Neural progenitor cell (in vitro differentiated cells): ENCODE measurements around the gene SDC4. TPM values are rescaled to one million over a fixed set of nuclear protein-coding genes. Genes with fewer than 3 reads are reported as not detected.

Experiments
- DNase-seq: peaks from one replicate; pipeline ENCODE4 v3.0.0-alpha.2; 2016; ENCODE audit warnings: low spot score
- H2AFZ ChIP-seq: fragments of 200-600 bp; sonication (generic); replicated peaks from 2 replicates; pipeline ENCODE4 v1.6.1; 2016; ENCODE audit warnings: antibody characterized with exemption
- H3F3A ChIP-seq: fragments of 200-600 bp; sonication (generic); 2 replicates; pipeline ENCODE4 v1.6.1; 2016; ENCODE audit warnings: antibody characterized with exemption, low read depth
- H3K27ac ChIP-seq: fragments of 200-600 bp; sonication (generic); 2 replicates; pipeline ENCODE4 v1.5.1; 2016; ENCODE audit warnings: mild to moderate bottlenecking
- H3K27me3 ChIP-seq: fragments of 200-600 bp; sonication (generic); 2 replicates; pipeline ENCODE4 v1.6.1; 2016; ENCODE audit warnings: mild to moderate bottlenecking, moderate library complexity
- H3K36me3 ChIP-seq: fragments of 200-600 bp; sonication (generic); 2 replicates; pipeline ENCODE4 v1.5.1; 2016
- H3K4me1 ChIP-seq: fragments of 200-600 bp; sonication (generic); 2 replicates; pipeline ENCODE4 v1.6.1; 2016; ENCODE audit warnings: mixed run types
- H3K4me2 ChIP-seq: fragments of 200-600 bp; sonication (generic); 2 replicates; pipeline ENCODE4 v1.6.1; 2016
- H3K4me3 ChIP-seq: fragments of 200-600 bp; sonication (generic); 2 replicates; pipeline ENCODE4 v1.5.1; 2016
- H3K79me2 ChIP-seq: fragments of 200-600 bp; sonication (generic); 2 replicates; pipeline ENCODE4 v1.6.1; 2016; ENCODE audit warnings: low read depth
- H3K9ac ChIP-seq: fragments of 200-600 bp; sonication (generic); 2 replicates; pipeline ENCODE4 v1.6.1; 2016
- H3K9me3 ChIP-seq: fragments of 200-600 bp; sonication (generic); 2 replicates; pipeline ENCODE4 v1.5.1; 2016; ENCODE audit warnings: low read depth
- H4K20me1 ChIP-seq: fragments of 200-600 bp; sonication (generic); 2 replicates; pipeline ENCODE4 v1.6.1; 2016; ENCODE audit warnings: low read depth
- H3K27ac Mint-ChIP-seq: 3 replicates; pipeline ENCODE4 v1.8.0; 2021; ENCODE audit warnings: mixed read lengths
- H3K27me3 Mint-ChIP-seq: 2 replicates; pipeline ENCODE4 v1.8.0; 2022; ENCODE audit warnings: low read depth, mild to moderate bottlenecking, inconsistent platforms, moderate library complexity, mixed read lengths; ENCODE audit not compliant: insufficient read depth
- H3K36me3 Mint-ChIP-seq: 3 replicates; pipeline ENCODE4 v1.8.0; 2021; ENCODE audit warnings: mixed read lengths
- H3K4me1 Mint-ChIP-seq: 3 replicates; pipeline ENCODE4 v1.8.0; 2021; ENCODE audit warnings: mixed read lengths
- H3K4me3 Mint-ChIP-seq: 3 replicates; pipeline ENCODE4 v1.8.0; 2021; ENCODE audit warnings: mild to moderate bottlenecking, moderate library complexity, mixed read lengths
- H3K9me3 Mint-ChIP-seq: 3 replicates; pipeline ENCODE4 v1.8.0; 2020; ENCODE audit warnings: mixed read lengths
- EZH2 ChIP-seq: fragments of 200-600 bp; sonication (generic); IDR thresholded peaks from 2 replicates; pipeline ENCODE4 v1.6.1; 2017; ENCODE audit warnings: antibody characterized with exemption, mild to moderate bottlenecking, moderate library complexity
- EZH2phosphoT487 ChIP-seq: fragments of 200-600 bp; sonication (generic); IDR thresholded peaks from 2 replicates; pipeline ENCODE4 v1.6.1; 2017; ENCODE audit warnings: antibody characterized with exemption
- total RNA-seq: library from RNA; depleted of rRNA; stranded (reverse); fragments of >200 nt; gene quantifications from 2 replicates; pipeline ENCODE4 v1.2.3, GENCODE V29; 2015; ENCODE audit warnings: low replicate concordance
- TF ChIP-seq, protein P1 (sequence below): fragments of 200-600 bp; sonication (generic); IDR thresholded peaks from 2 replicates; pipeline ENCODE4 v1.5.1; 2017; ENCODE audit warnings: antibody characterized with exemption, mild to moderate bottlenecking

SDC4 gene
- total RNA-seq, 1 donor from 2014 or later, result 19.3 TPM

DNA sequence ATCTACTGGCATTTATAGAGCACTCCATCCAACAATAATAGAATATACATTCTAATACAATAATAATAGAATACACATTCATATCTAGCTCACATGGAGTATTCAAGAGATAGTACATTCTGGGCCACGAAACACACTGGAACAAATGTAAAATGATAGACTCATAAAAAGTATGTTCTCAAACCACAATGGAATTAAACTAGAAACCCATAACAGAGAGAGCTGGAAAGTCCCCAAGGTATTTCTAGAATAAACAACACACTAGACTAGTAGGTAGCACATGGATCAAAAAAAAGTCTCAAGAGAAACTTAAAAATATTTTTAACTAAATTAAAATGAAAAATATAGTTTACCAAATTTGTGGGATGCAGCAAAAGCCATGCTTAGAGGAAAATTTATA lies 39.0 kb upstream of the SDC4 start:
- Mint-ChIP-seq H3K9me3 (peaks cover 4% of the 10 kb centered on the region), H3K27me3 (peaks cover 2% of the 10 kb centered on the region), H3K36me3 (peaks cover 5% of the 10 kb centered on the region), H3K27ac (no peak overlapping the region), H3K4me1 (no peaks in the 10 kb centered on the region), H3K4me3 (no peak overlapping the region)
- DNase-seq, result no peak
- Histone ChIP-seq H3K36me3 (no peaks in the 10 kb centered on the region), H3K9ac (no peak overlapping the region), H2AFZ (no peak overlapping the region), H3K4me3 (no peak overlapping the region), H3K27ac (no peak overlapping the region), H4K20me1 (no peaks in the 10 kb centered on the region), H3K9me3 (no peaks in the 10 kb centered on the region), H3F3A (no peaks in the 10 kb centered on the region), H3K4me1 (no peaks in the 10 kb centered on the region), H3K27me3 (no peaks in the 10 kb centered on the region), H3K79me2 (no peaks in the 10 kb centered on the region), H3K4me2 (no peak overlapping the region)
- TF ChIP-seq EZH2 (no peak), EZH2phosphoT487 (no peak)
- TF ChIP-seq, protein P1, sequence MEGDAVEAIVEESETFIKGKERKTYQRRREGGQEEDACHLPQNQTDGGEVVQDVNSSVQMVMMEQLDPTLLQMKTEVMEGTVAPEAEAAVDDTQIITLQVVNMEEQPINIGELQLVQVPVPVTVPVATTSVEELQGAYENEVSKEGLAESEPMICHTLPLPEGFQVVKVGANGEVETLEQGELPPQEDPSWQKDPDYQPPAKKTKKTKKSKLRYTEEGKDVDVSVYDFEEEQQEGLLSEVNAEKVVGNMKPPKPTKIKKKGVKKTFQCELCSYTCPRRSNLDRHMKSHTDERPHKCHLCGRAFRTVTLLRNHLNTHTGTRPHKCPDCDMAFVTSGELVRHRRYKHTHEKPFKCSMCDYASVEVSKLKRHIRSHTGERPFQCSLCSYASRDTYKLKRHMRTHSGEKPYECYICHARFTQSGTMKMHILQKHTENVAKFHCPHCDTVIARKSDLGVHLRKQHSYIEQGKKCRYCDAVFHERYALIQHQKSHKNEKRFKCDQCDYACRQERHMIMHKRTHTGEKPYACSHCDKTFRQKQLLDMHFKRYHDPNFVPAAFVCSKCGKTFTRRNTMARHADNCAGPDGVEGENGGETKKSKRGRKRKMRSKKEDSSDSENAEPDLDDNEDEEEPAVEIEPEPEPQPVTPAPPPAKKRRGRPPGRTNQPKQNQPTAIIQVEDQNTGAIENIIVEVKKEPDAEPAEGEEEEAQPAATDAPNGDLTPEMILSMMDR, result no peak

DNA sequence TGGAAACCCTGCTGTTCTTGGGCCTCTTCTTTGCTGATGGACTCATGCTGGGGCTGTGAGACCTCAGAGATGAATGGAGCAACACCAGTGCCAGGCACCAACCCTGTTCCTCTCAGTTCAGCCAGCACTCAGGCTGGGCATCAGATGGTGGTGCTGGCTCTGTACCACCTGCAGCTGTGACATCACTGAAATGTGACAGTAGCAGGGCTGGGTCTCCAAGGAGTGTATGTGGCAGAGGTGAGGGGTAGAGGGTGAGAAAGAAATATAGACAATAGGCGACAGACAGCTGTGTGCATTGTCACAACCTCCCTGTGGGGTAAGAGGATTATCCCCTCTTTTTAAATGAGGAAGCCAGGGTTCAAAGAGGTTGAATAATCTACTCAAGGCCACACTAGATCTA lies 30.0 kb upstream of the SDC4 start, which contains the start of gene TP53TG5:
TP53TG5 (minus strand) TSS at position 135 of the 400 bp plus-strand sequence; CDS start at position 46, 89 bp downstream.
- peak; percentile 68 for DNase-seq

DNA sequence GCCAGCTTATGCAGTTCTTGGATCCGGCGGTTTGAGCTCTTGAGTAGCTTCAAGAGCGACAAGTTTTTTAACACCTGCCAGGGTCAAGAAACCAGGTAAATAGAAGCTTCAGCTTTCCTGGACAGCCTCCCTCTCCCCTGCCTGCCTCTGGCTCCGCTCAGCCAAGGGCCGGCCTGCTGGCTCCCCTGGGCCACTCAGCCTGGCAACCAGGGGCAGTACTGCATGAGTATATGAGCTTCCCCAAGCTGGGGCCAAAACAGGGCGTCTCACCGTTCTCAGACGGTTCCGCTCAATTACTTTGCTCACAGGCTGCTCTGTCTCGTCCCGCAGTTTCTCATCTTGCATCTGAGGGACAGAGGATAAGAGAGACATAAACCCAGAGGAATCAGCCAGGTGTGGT lies 29.0 kb upstream of the SDC4 start:
- Histone ChIP-seq H4K20me1 (peaks cover 6% of the 10 kb centered on the region), H3K9ac (no peak overlapping the region), H3F3A (peaks cover 3% of the 10 kb centered on the region), H3K27me3 (peaks cover 14% of the 10 kb centered on the region), H3K36me3 (no peaks in the 10 kb centered on the region), H3K4me1 (peaks cover 20% of the 10 kb centered on the region), H3K4me3 (no peak overlapping the region), H3K4me2 (no peak overlapping the region), H2AFZ (no peak overlapping the region), H3K9me3 (no peaks in the 10 kb centered on the region), H3K79me2 (no peaks in the 10 kb centered on the region), H3K27ac (no peak overlapping the region)
- Mint-ChIP-seq H3K36me3 (no peaks in the 10 kb centered on the region), H3K9me3 (no peaks in the 10 kb centered on the region), H3K27me3 (peaks cover 4% of the 10 kb centered on the region), H3K4me3 (no peak overlapping the region), H3K4me1 (peaks cover 26% of the 10 kb centered on the region), H3K27ac (no peak overlapping the region)
- DNase-seq, result no peak
- TF ChIP-seq EZH2 (no peak), EZH2phosphoT487 (no peak)
- TF ChIP-seq, protein P1, result no peak

More for the DNA sequence above, 30.0 kb upstream of the SDC4 start, which contains the start of gene TP53TG5:
- peaks cover 20% of the 10 kb centered on the region for H3K4me1 ChIP-seq
- Mint-ChIP-seq H3K4me3 (no peak within 1 kb of the TSS), H3K27me3 (peaks cover 4% of the 10 kb centered on the region), H3K36me3 (no peaks in the 10 kb centered on the region), H3K4me1 (peaks cover 26% of the 10 kb centered on the region), H3K27ac (peak within 1 kb of the TSS; percentile 66), H3K9me3 (no peaks in the 10 kb centered on the region)
- no peaks in the 10 kb centered on the region for H3K79me2 ChIP-seq
- TF ChIP-seq EZH2, result no peak
- TF ChIP-seq EZH2phosphoT487, result no peak
- TF ChIP-seq, protein P1, result no peak
- peaks cover 5% of the 10 kb centered on the region for H3K27me3 ChIP-seq
- H3K4me2 ChIP-seq, result peak within 1 kb of the TSS; percentile 43
- H3K36me3 ChIP-seq, result no peaks in the 10 kb centered on the region
- no peak within 1 kb of the TSS for H3K9ac ChIP-seq
- no peak within 1 kb of the TSS for H3K4me3 ChIP-seq
- peaks cover 6% of the 10 kb centered on the region for H4K20me1 ChIP-seq
- H2AFZ ChIP-seq, result no peak within 1 kb of the TSS
- no peaks in the 10 kb centered on the region for H3K9me3 ChIP-seq
- H3F3A ChIP-seq, result peaks cover 3% of the 10 kb centered on the region
- H3K27ac ChIP-seq, result no peak within 1 kb of the TSS
